CD4-positive, alpha-beta T cell treated with Interleukin-6 at 100 ng/mL for 8 hours (primary cell): ENCODE measurements around the gene RANBP3.

Source experiments
- DNase-seq: peaks from one replicate; pipeline ENCODE4 v3.0.0-alpha.2; 2020; ENCODE audit warnings: mixed read lengths, low spot score

RANBP3 gene

GRCh38 chr19:5925830-5926427 is 52.0 kb downstream of the RANBP3 start:
- DNase-seq = no peak

- DNase-seq = no peak
Measured at GRCh38 chr19:5923356-5923755, 54.6 kb downstream of the RANBP3 start.

- no peak for DNase-seq
Measured at GRCh38 chr19:5922161-5922545, 55.8 kb downstream of the RANBP3 start.

DNA sequence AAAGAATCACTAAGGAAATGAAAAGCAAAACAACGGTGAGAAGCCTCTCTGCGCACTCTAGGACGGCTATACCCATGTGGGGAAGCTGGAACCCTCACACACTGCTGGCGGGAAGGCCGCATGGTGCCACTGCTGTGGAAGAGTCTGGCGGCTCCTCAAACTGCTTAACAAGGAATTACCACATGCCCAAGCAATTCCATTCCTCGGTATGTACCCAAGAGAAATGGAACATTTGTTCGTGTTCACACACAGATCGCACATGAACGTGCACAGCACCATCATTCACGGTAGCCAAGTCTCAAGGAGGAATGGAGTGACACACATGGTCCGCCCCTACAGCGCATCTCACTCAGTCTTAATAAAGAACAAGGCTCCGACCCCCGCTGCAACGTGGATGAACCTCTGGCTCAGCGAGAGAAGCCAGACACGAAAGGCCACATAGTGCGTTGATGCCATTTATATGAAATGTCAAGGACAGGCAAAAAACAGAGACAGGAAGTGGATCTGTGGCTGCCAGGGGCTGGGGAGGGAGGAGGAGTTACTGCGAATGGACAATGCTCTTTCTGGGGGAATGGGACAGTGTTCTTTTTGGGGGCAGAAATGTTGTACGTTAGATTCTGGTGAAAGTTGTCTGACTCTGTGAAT is 56.3 kb downstream of the RANBP3 start:
- DNase-seq = no peak

- no peak for DNase-seq
Measured at GRCh38 chr19:5918463-5919079, 59.4 kb downstream of the RANBP3 start.

DNA sequence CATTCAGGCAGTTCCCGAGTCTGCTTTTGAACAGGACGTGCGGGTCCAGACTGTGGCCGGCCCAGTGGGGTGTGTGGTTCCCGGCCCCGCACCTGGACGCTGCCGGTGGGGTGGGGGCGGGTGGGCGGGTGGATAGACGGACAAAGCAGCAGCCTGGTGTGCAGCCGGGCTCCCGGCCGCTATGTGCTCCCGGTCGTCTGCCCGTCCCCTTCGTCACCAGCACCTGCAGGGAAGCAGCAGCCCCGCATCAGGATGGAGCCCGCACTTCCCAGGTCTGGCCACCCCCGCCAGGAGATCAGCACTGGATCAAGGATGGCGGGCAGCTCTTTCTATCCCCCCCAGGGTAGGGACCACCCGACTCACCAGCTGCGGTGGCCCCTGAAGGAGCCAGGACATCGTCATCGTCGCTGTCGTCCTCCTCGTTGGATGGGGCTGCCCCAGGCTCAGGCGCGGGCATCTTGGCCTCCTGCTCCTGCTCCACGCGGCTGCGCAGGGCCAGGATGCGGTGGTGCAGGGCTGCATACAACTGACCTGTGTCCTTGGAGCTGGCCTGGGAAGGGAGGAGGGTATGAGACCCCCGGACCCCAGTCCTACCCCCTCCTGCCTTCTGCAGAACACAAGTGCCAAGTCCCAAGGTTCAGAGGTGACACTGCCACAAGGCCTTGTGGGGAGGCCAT is 60.4 kb downstream of the RANBP3 start:
- DNase-seq = no peak

- no peak for DNase-seq
Measured at GRCh38 chr19:5916181-5916708, 61.7 kb downstream of the RANBP3 start.

- DNase-seq = no peak
Measured at GRCh38 chr19:5915782-5916165, 62.2 kb downstream of the RANBP3 start.

- DNase-seq = no peak
Measured at GRCh38 chr19:5914946-5915781, 62.8 kb downstream of the RANBP3 start.

- no peak for DNase-seq
Measured at GRCh38 chr19:5914358-5914774, 63.6 kb downstream of the RANBP3 start.

DNA sequence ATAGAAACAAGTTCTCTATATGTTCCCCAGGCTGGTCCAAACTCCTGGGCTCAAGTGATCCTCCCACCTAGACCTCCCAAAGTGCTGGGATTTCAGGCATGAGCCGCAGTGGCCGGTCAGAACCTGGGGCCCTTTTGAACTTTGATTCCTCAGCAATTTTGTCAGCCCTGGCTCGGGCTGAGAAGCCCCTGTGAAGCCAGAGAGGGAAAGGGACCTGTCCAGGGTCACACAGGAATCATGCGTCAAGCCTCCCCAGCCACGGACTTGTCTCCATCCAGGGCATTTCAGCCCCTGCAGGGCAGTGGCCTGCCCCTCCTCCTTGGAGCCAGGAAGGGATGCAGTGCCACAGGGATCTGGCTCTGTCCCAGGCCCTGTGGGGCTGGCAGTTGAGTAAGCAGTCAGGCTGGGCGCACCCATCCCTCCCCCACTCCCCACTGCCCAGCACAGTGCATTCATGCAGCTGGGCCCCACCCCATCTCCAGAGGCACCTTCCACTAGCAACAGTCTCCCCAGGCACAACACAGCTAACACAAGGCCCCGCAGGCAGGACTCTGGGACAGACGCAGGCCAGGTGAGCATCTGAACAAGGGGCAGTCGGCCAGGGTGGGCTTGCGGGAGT is 64.1 kb downstream of the RANBP3 start, which contains the start of gene CAPS:
TSS of gene CAPS (plus strand) at position 516 of the 619 bp plus-strand sequence. CDS start 153 bp downstream, outside the sequence.
- no peak for DNase-seq

GRCh38 chr19:5911366-5911765 is 66.6 kb downstream of the RANBP3 start:
- no peak for DNase-seq

DNA sequence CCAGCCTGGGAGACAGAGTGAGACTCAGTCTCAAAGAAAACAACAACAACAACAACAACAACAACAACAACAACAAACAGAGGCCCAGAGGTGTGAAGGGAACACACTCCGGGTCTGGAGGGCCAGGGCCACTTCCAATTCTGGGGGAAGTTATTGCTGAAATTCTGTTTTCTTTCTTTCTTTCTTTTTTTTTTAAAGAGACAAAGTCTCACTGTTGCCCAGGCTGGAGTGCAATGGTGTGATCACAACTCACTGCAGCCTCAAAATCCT is 67.4 kb downstream of the RANBP3 start:
- no peak for DNase-seq

- DNase-seq = no peak
Measured at GRCh38 chr19:5908773-5909442, 69.0 kb downstream of the RANBP3 start.

GRCh38 chr19:5907241-5907640 is 70.7 kb downstream of the RANBP3 start:
- DNase-seq = no peak

DNA sequence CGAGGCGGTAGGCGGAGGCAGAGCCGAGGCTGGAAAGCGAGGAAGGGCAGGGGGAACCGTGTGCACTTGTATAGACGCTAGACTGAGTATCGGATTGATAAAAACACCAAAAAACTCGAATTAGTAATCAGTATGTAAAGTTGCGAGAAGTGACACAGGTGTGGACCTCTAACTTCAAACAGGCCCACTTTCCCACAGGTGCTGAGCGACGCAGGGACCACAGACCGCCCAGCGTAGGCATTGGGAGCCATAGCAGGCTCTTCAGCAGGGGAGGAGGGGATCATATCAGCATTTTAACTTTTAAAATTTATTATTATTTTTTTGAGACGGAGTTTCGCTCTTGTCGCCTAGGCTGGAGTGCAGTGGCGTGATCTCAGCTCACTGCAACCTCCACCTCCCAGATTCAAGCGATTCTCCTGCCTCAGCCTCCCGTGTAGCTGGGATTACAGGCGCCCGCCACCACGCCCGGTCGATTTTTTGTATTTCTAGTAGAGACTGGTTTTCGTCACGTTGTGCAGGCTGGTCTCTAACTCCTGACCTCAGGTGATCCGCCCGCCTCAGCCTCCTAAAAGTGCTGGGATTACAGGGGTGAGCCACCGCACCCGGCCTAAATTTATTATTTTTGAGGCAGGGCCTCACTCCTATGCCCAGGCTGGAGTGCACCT is 72.7 kb downstream of the RANBP3 start:
- no peak for DNase-seq

GRCh38 chr19:5904352-5905113 is 73.4 kb downstream of the RANBP3 start, which contains the start of gene VMAC:
Gene VMAC (plus strand): TSS chr19:5904872. CDS start chr19:5904891, 19 bp downstream.
- DNase-seq = peak; percentile 100

DNA sequence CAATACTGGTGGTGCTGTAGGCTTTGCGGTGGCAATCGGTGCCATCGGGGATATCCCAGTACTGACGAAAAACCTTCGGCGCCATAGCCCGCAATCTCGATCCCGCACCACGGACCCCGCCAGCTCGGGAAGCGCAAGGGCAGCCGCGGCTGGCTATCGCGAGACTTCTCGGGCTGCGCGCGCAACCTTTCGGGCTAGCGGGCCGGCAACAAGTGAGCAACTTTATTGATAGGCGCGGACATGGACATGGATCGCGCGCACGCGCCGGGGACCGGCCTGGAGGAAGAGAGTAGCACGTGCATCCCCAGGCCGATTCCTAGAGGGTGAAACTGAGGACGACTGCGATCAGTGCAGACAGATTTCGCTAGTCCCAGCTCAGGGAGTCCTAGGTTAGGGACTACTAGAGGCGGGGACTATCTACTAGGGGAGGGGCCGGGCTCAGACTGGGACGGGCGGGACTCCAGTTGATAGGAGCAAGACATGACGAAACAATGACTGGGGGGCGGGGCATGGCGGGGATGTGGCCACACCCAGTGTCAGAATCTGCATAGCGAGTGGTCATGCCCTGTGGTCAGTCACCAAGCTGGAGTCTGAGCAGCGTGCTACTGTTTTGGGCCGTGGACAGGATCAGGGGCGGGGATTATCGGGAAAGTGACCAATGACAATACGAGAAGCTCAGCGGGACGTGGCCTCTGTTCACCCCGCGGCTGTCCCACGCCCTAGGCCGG is 74.2 kb downstream of the RANBP3 start, which contains the start of gene NDUFA11:
TSS of gene NDUFA11 (minus strand) at position 167 of the 728 bp plus-strand sequence. CDS start at position 85, 82 bp downstream.
- peak; percentile 94 for DNase-seq
